GM12878 (cell line): Measurements from ENCODE around the gene KCTD17.

Experiments used
- FOS ChIP-seq: IDR thresholded peaks from 3 replicates; pipeline ENCODE4 v1.6.1; 2011; ENCODE audit warnings: borderline replicate concordance; ENCODE audit not compliant: insufficient read length; ENCODE audit errors: extremely low read depth
- SMC3 ChIP-seq: IDR thresholded peaks from 2 replicates; pipeline ENCODE4 v1.6.1; 2011; ENCODE audit warnings: low read length, improper control_type of control experiment, borderline replicate concordance
- ZNF274 ChIP-seq: IDR thresholded peaks from one replicate; pipeline ENCODE4 v1.8.0; 2011; ENCODE audit not compliant: insufficient read length, insufficient read depth
- TF ChIP-seq, protein P1 (sequence below), 3 experiments: IDR thresholded peaks in 2 of 3; conservative IDR thresholded peaks in 1 of 3; 2 replicates each; pipeline ENCODE4 v1.5.1; 2011; ENCODE audit warnings: low read depth in 3 of 3, low read length in 3 of 3, mild to moderate bottlenecking in 3 of 3, control low read depth in 2 of 3, moderate library complexity in 2 of 3, inconsistent platforms in 1 of 3, mixed read lengths in 1 of 3; ENCODE audit not compliant: control insufficient read depth in 2 of 3, insufficient read depth in 1 of 3; ENCODE audit errors: extremely low read depth in 1 of 3

DNA sequence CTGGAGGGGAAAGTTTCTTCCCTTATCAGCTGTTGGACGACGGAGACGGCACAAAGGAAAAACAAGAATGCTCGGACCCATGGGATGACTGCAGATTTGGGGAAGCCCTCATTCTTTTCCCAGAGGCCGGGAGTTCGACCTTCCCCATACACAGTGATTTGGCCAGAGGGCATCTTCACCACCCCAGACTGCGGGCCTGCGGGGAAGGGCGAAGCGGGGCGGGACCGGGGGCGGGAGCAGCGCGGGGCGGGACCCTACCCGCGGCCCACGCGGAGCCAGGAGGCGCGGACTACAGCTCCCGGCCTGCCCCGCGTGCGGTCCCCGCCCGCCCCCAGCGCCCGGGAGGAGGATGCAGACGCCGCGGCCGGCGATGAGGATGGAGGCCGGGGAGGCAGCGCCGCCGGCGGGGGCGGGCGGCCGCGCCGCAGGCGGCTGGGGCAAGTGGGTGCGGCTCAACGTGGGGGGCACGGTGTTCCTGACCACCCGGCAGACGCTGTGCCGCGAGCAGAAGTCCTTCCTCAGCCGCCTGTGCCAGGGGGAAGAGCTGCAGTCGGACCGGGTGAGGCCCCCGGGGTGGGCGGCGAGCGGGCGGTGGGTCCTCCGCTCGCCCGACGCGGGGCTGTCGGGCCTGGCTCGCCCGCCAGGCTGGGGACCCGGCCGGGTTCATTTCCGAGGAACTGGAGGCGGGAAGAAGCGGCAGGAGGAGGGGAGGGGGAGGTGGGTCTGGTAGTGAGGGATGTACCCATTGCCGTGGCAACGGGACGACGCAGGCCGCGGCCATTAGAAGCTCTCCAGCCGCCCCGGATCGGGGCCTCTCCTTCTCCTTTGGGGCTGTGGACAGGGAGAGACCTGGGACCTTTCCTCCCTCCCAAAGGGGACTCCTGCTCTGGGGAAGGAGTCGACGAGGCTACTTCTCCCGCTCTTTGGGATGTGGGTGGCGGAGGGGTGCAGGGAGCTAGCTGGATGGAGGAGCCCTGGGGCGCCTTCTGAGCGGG, at the start of gene KCTD17:
- TF ChIP-seq SMC3 = no peak
- TF ChIP-seq, protein P1, sequence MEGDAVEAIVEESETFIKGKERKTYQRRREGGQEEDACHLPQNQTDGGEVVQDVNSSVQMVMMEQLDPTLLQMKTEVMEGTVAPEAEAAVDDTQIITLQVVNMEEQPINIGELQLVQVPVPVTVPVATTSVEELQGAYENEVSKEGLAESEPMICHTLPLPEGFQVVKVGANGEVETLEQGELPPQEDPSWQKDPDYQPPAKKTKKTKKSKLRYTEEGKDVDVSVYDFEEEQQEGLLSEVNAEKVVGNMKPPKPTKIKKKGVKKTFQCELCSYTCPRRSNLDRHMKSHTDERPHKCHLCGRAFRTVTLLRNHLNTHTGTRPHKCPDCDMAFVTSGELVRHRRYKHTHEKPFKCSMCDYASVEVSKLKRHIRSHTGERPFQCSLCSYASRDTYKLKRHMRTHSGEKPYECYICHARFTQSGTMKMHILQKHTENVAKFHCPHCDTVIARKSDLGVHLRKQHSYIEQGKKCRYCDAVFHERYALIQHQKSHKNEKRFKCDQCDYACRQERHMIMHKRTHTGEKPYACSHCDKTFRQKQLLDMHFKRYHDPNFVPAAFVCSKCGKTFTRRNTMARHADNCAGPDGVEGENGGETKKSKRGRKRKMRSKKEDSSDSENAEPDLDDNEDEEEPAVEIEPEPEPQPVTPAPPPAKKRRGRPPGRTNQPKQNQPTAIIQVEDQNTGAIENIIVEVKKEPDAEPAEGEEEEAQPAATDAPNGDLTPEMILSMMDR (IDR thresholded peaks at IDR 0.05 in 2 of 3, conservative IDR thresholded peaks at IDR 0.05 in 1 of 3; ENCODE audit: control insufficient read depth in 2 of 3, extremely low read depth in 1 of 3, insufficient read depth in 1 of 3, low read depth in 3 of 3, low read length in 3 of 3) = peak in 2 of 3 experiments; percentile 5 to 6; a peak in 1 of 6 replicates
- TF ChIP-seq FOS = no peak
- no peak for TF ChIP-seq ZNF274
